Tibial artery (tissue), 4 donors: ENCODE data around the gene SLC22A16.

ENCODE experiments used
- DNase-seq, 2 donors: peaks; one replicate each; pipeline ENCODE4 v3.0.0-alpha.2; 2019
- H3K27ac ChIP-seq, 2 donors: fragments of 200-600 bp; sonication (generic) in 1 of 2; 1 replicate in 1 of 2; 2 replicates in 1 of 2; pipeline ENCODE4 v1.5.1; 2018 to 2019; ENCODE audit warnings: mild to moderate bottlenecking in 1 of 2
- H3K27me3 ChIP-seq, 2 donors: fragments of 200-600 bp; sonication (generic) in 1 of 2; one replicate each; pipeline versions ENCODE4 v1.5.1 to v1.6.0; 2016 to 2019
- H3K36me3 ChIP-seq, 3 donors: fragments of 200-600 bp; sonication (generic) in 2 of 3; one replicate each; pipeline ENCODE4 v1.5.1; 2016 to 2019; ENCODE audit warnings: mild to moderate bottlenecking in 2 of 3
- H3K4me1 ChIP-seq, 4 donors: fragments of 200-600 bp; sonication (generic) in 2 of 4; 1 replicate in 3 of 4; 2 replicates in 1 of 4; pipeline ENCODE4 v1.5.1; 2016 to 2019
- H3K4me3 ChIP-seq, 2 donors: fragments of 200-600 bp; sonication (generic) in 1 of 2; 1 replicate in 1 of 2; 2 replicates in 1 of 2; pipeline ENCODE4 v1.5.1; 2018 to 2019; ENCODE audit warnings: mild to moderate bottlenecking in 2 of 2
- H3K9me3 ChIP-seq, 3 donors: fragments of 200-600 bp; sonication (generic) in 1 of 3; one replicate each; pipeline ENCODE4 v1.5.1; 2016 to 2019
- intact Hi-C: fragments of 100-400 bp; cut with DNase I; formaldehyde crosslinking; loops from one replicate; pipeline ENCODE4 v1.15.0; 2023; ENCODE audit warnings: low total_unique reads
- TF ChIP-seq, protein P1 (sequence below), 2 experiments: fragments of 200-600 bp in 1 of 2; fragments of 450-650 bp in 1 of 2; IDR thresholded peaks; one replicate each; pipeline ENCODE4 v1.5.1; 2017 to 2019; ENCODE audit warnings: antibody characterized with exemption in 2 of 2, mild to moderate bottlenecking in 1 of 2, moderate library complexity in 1 of 2

Gene SLC22A16

DNA sequence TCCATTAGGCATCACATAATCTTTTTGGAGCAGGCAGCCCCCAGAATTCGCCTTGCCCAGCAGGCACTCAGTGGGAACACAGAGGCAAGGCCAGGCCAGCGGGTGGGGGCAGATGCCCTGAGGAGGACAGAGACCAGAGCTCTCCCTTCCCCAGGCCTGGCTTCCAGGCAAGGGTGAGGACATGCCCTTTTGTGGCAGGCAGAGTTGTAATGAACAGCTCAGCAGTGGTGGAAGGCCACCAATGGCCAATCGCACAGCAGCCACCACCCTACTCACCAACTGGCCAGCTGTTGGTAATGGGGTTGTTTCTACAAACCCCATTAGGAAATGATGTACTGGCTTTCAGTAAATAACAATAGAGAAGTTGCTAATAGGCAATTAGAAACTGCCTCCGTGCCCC lies 45.7 kb downstream of the SLC22A16 start:
- Histone ChIP-seq H3K4me3 (no peak overlapping the region), H3K36me3 (no peaks in the 10 kb centered on the region), H3K27ac (no peak overlapping the region), H3K9me3 (no peaks in the 10 kb centered on the region), H3K27me3 (peaks cover 0 to 26% of the 10 kb centered on the region in 2 donors), H3K4me1 (no peaks in the 10 kb centered on the region)
- DNase-seq = no peak
- intact Hi-C loops = no loop called here
- TF ChIP-seq, protein P1, sequence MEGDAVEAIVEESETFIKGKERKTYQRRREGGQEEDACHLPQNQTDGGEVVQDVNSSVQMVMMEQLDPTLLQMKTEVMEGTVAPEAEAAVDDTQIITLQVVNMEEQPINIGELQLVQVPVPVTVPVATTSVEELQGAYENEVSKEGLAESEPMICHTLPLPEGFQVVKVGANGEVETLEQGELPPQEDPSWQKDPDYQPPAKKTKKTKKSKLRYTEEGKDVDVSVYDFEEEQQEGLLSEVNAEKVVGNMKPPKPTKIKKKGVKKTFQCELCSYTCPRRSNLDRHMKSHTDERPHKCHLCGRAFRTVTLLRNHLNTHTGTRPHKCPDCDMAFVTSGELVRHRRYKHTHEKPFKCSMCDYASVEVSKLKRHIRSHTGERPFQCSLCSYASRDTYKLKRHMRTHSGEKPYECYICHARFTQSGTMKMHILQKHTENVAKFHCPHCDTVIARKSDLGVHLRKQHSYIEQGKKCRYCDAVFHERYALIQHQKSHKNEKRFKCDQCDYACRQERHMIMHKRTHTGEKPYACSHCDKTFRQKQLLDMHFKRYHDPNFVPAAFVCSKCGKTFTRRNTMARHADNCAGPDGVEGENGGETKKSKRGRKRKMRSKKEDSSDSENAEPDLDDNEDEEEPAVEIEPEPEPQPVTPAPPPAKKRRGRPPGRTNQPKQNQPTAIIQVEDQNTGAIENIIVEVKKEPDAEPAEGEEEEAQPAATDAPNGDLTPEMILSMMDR (IDR thresholded peaks at IDR 0.05) = no peak

DNA sequence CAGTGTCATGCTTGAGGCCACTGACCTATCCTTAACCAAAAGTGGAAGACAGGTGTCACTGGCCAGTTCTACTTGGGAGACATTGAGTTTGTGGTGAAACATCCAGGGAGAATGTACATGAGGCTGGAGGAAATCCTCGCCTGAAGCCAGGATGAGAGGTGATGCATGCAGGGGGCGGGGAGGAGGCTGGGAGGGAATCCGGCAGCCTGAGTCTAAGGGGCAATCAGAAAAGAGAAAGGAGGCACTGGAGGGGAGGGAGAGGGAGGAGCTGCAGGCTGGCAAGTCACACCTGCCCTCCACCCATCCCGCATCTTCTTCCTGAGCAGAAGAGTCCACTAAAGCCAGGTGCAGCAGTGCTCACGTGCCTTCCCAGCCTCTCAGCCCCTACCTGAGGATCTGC lies 46.2 kb downstream of the SLC22A16 start:
- intact Hi-C loops = no loop called here
- H3K27me3 ChIP-seq = peaks cover 0 to 26% of the 10 kb centered on the region in 2 donors
- no peaks in the 10 kb centered on the region for H3K9me3 ChIP-seq
- H3K36me3 ChIP-seq = no peaks in the 10 kb centered on the region
- H3K4me1 ChIP-seq = no peaks in the 10 kb centered on the region
- TF ChIP-seq, protein P1 (IDR thresholded peaks at IDR 0.05) = no peak
- H3K27ac ChIP-seq = no peak overlapping the region
- no peak for DNase-seq
- no peak overlapping the region for H3K4me3 ChIP-seq

DNA sequence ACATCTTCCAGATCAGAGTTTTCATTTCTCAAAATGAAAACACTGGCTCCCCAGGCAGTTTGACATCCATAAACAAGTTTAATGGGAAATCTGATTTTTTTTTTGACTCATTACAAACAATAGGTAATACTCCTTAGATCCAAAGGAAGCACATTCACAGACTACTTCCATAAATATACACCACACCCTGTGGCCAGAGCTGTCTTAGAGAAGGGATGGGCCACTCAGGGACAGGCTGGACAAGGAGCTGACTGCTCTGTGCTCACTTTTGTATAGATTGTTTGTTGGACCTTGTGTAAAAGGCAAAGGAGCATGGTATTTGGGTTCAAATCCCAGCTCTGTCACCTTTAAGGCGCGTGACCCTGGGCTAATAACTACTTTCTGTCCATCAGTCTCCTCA lies 48.3 kb downstream of the SLC22A16 start:
- H3K36me3 ChIP-seq = no peaks in the 10 kb centered on the region
- no peaks in the 10 kb centered on the region for H3K4me1 ChIP-seq
- no peak overlapping the region for H3K4me3 ChIP-seq
- intact Hi-C loops = no loop called here
- no peaks in the 10 kb centered on the region for H3K9me3 ChIP-seq
- peaks cover 0 to 26% of the 10 kb centered on the region in 2 donors for H3K27me3 ChIP-seq
- H3K27ac ChIP-seq = no peak overlapping the region
- TF ChIP-seq, protein P1 (IDR thresholded peaks at IDR 0.05) = no peak
- DNase-seq = no peak

DNA sequence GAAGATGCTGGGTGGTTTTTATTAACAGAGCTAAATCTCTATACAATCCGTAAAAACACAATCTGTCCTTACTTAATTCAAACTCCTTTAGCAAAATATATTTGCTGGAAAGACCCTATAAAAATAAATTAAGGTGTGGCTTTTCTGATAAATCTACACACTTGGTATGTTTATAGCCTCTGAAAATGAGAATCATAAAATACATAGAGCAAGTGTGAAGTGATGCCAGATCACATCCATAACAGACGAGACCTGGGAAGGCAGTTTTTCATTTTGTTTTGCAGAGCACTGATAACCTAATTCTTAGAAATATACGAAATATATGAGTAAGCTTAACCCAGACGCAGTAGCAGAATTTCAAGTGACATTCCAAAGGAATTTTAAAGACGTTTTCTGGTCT lies 50.6 kb downstream of the SLC22A16 start:
- Histone ChIP-seq H3K9me3 (no peaks in the 10 kb centered on the region), H3K4me3 (no peak overlapping the region), H3K4me1 (no peaks in the 10 kb centered on the region), H3K27ac (no peak overlapping the region), H3K36me3 (no peaks in the 10 kb centered on the region), H3K27me3 (peaks cover 0 to 25% of the 10 kb centered on the region in 2 donors)
- intact Hi-C loops = no loop called here
- TF ChIP-seq, protein P1 (IDR thresholded peaks at IDR 0.05) = no peak
- no peak for DNase-seq

DNA sequence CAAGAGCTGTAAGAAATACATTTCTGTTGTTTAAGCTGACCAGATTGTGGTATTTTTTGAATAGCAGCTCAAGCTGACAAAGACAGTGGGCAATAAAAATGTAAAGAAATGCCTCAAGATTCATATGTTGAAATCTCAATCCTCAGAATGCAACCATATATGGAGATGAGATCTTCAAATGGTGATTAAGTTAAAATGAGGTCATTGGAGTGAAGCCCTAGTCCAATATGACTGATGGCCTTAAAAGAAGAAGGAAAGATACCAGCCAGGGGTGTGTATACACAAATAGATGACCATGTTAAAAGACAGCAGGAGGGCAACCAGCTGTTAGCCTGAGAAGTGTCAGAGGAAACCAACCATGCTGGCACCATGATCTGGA lies 54.0 kb downstream of the SLC22A16 start:
- Histone ChIP-seq H3K27me3 (peaks cover 0 to 2% of the 10 kb centered on the region in 2 donors), H3K27ac (no peak overlapping the region), H3K4me3 (no peak overlapping the region), H3K4me1 (no peaks in the 10 kb centered on the region), H3K36me3 (no peaks in the 10 kb centered on the region), H3K9me3 (no peaks in the 10 kb centered on the region)
- TF ChIP-seq, protein P1 (IDR thresholded peaks at IDR 0.05) = no peak
- intact Hi-C loops = no loop called here
- no peak for DNase-seq
